GM21447 (cell line): ENCODE measurements around the gene DNAJB4.
"Not testable (repeated sequence)": the region's sequence is repeated elsewhere in the genome, so short reads cannot be mapped to it uniquely, and the experiment has no call there.

Experiments
- ATAC-seq: cut with Tn5 transposase; IDR thresholded peaks from one replicate; pipeline ENCODE4 v1.9.1; 2021; ENCODE audit not compliant: unreplicated experiment

Gene DNAJB4

GRCh38 chr1:78004719-78005447 is at the start of gene DNAJB4:
Gene DNAJB4, plus strand, starts transcription at chr1:78004939. Its CDS starts 172 bp downstream, at chr1:78005111.
- peak; percentile 99 for ATAC-seq

- no peak for ATAC-seq
Measured at GRCh38 chr1:77955709-77956108, 49.0 kb upstream of the DNAJB4 start.

- ATAC-seq = no peak
Measured at GRCh38 chr1:77956464-77956863, 48.3 kb upstream of the DNAJB4 start.

GRCh38 chr1:77958391-77958790 is 46.3 kb upstream of the DNAJB4 start:
- no peak for ATAC-seq

- ATAC-seq = no peak
Measured at GRCh38 chr1:77958850-77959249, 45.9 kb upstream of the DNAJB4 start.

GRCh38 chr1:77961392-77961791 is 43.3 kb upstream of the DNAJB4 start:
- ATAC-seq = no peak

GRCh38 chr1:77966291-77966690 is 38.4 kb upstream of the DNAJB4 start:
- no peak for ATAC-seq

- ATAC-seq = no peak
Measured at GRCh38 chr1:77970192-77970591, 34.5 kb upstream of the DNAJB4 start.

GRCh38 chr1:77972080-77972479 is 32.7 kb upstream of the DNAJB4 start:
- ATAC-seq = no peak

- no peak for ATAC-seq
Measured at GRCh38 chr1:77975386-77975785, 29.4 kb upstream of the DNAJB4 start.

- ATAC-seq = no peak
Measured at GRCh38 chr1:77975907-77976306, 28.8 kb upstream of the DNAJB4 start.

- ATAC-seq = no peak
Measured at GRCh38 chr1:77976433-77977076, 28.2 kb upstream of the DNAJB4 start.

- no peak for ATAC-seq
Measured at GRCh38 chr1:77977989-77978292, 26.8 kb upstream of the DNAJB4 start.

GRCh38 chr1:77978293-77978968 is 26.3 kb upstream of the DNAJB4 start:
- peak; percentile 70 for ATAC-seq

- peak; percentile 72 for ATAC-seq
Measured at GRCh38 chr1:77978969-77979876, 25.5 kb upstream of the DNAJB4 start, which contains the start of gene FUBP1. Gene FUBP1, minus strand, starts transcription at chr1:77979072. Its CDS starts 68 bp downstream, at chr1:77979004.

- ATAC-seq = not testable (repeated sequence)
Measured at GRCh38 chr1:77983352-77983996, 21.3 kb upstream of the DNAJB4 start.

- ATAC-seq = no peak
Measured at GRCh38 chr1:77983997-77984355, 20.8 kb upstream of the DNAJB4 start.

- ATAC-seq = no peak
Measured at GRCh38 chr1:77984629-77985028, 20.1 kb upstream of the DNAJB4 start.

GRCh38 chr1:77986810-77987209 is 17.9 kb upstream of the DNAJB4 start:
- ATAC-seq = no peak

GRCh38 chr1:77987919-77988318 is 16.8 kb upstream of the DNAJB4 start:
- ATAC-seq = no peak

GRCh38 chr1:77989744-77990143 is 15.0 kb upstream of the DNAJB4 start:
- no peak for ATAC-seq
